ENCODE data around the gene PRKCA.
A peak's percentile ranks its signal among the peaks of the same experiment; 100 is the strongest.
"Not testable (repeated sequence)": the region's sequence is repeated elsewhere in the genome, so short reads cannot be mapped to it uniquely, and the experiment has no call there.

PRKCA gene

GRCh38 chr17:66285149-66285548 lies 17.3 kb upstream of the PRKCA start:
- TF ChIP-seq CTCF (conservative IDR thresholded peaks at IDR 0.05; ENCODE audit: control insufficient read depth, insufficient read depth, low read depth, low read length): no peak
- no peak overlapping the region for H3K4me3 ChIP-seq (ENCODE audit: control insufficient read depth, low read depth, low read length)
- DNase-seq (ENCODE audit: low read depth): no peak

DNA sequence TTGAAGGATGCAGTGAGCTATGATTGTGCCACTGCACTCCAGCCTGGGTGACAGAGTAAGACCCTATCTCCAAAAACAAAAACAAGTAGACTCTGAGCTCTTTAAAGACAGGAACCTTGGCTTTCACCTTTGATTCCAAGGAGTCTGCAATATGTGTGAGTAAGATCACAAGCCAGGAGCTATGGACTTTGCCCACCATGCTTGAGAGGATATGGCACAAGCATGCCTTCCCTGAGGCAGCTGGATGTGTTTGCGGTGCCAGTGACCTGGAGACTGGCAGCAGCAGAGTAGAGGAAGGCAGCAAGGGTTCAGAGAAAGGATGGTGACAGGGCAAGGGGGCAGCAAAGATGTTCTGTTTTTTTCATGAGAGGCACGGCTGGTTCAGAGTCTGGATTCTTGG lies 14.5 kb upstream of the PRKCA start:
- DNase-seq (ENCODE audit: low read depth): no peak
- no peak for TF ChIP-seq CTCF (conservative IDR thresholded peaks at IDR 0.05; ENCODE audit: control insufficient read depth, insufficient read depth, low read depth, low read length)
- H3K4me3 ChIP-seq (ENCODE audit: control insufficient read depth, low read depth, low read length): no peak overlapping the region

DNA sequence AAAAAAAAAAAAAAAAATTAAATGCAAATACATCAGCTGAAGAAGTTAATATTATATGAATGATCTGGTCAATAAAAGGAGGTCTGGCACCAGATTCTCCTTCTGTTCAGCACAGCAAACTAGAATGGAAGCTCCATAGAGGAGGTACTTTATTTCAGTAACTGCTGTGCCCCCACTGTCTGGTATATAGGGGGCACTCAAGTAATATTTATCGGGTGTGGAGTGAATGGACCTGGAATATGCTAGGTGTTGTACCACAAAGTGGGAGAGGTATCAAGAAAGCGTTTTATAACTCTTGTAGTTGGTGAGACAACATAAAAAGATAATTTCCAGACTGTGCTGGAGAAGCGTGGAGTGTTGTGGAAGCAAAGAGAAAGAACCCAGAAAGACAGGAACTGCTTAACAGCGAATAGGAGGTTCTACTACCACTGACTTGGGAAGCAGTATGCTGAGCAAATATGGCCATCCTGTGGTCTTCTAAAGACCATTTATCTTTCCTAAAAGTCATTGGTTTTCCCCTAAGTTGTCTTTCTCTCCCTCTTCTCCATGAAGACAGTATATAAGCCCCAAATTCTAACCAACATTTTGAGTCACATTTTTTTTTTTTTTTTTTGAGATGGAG lies 12.2 kb upstream of the PRKCA start:
- H3K4me3 ChIP-seq (ENCODE audit: control insufficient read depth, low read depth, low read length): no peak overlapping the region
- no peak for DNase-seq (ENCODE audit: low read depth)
- TF ChIP-seq CTCF (conservative IDR thresholded peaks at IDR 0.05; ENCODE audit: control insufficient read depth, insufficient read depth, low read depth, low read length): no peak

GRCh38 chr17:66292353-66292752 lies 10.1 kb upstream of the PRKCA start:
- TF ChIP-seq CTCF (conservative IDR thresholded peaks at IDR 0.05; ENCODE audit: control insufficient read depth, insufficient read depth, low read depth, low read length): no peak
- no peak for DNase-seq (ENCODE audit: low read depth)
- no peak overlapping the region for H3K4me3 ChIP-seq (ENCODE audit: control insufficient read depth, low read depth, low read length)

DNA sequence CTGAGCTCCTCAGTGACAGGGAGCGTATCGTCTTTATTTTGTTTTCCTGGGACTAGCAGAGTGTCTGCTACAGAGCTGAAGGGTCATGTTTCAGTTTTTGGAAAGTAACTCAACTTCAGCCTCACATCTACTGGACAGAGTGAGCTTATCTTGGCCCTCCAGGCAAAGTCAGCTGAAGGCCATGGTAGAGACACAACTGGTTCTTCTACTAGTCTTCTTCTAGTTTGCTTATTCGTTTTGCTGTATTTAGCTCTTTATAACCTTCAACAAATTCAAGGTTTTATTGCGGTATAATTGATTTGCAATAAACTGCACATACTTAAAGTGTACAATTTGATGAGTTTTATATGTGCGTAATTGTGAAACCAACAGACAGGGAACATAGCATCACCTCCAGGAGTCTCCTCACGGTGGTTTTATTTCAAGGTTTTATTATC lies 6.1 kb upstream of the PRKCA start:
- H3K4me3 ChIP-seq (ENCODE audit: control insufficient read depth, low read depth, low read length): no peak overlapping the region
- no peak for TF ChIP-seq CTCF (conservative IDR thresholded peaks at IDR 0.05; ENCODE audit: control insufficient read depth, insufficient read depth, low read depth, low read length)
- no peak for DNase-seq (ENCODE audit: low read depth)

GRCh38 chr17:66297443-66297842 lies 5.0 kb upstream of the PRKCA start:
- H3K4me3 ChIP-seq (ENCODE audit: control insufficient read depth, low read depth, low read length); DNase-seq (ENCODE audit: low read depth): not testable (repeated sequence)

DNA sequence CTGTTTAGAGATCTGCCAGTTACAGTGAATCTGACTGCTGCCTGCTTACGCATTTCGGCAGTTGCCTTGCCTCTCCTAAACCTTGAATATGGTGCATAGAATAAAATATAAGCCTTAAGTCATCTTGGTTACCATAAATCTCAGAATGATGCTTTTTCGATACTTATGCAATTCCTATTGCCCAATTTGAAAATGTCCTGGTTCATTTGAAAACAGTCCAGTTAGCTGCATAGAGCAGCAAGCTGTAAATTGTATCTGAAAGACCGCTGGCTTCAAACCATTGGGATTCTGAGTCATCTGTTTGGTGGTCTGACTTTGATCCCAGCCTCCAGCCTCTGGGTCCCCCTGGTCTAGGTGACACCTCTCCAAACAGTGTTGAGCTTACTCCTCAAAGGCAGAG lies 2.7 kb upstream of the PRKCA start:
- no peak for TF ChIP-seq CTCF (conservative IDR thresholded peaks at IDR 0.05; ENCODE audit: control insufficient read depth, insufficient read depth, low read depth, low read length)
- H3K4me3 ChIP-seq (ENCODE audit: control insufficient read depth, low read depth, low read length): no peak overlapping the region
- DNase-seq (ENCODE audit: low read depth): peak; percentile 63
